Thymus (tissue), 14 donors: ENCODE measurements around the gene DNAJB14. TPM values are rescaled to one million over a fixed set of nuclear protein-coding genes. Genes with fewer than 3 reads are reported as not detected.

ENCODE experiments used
- DNase-seq, 9 donors: peaks; one replicate each; pipeline ENCODE4 v3.0.0-alpha.2; 2013; ENCODE audit warnings: low spot score in 9 of 9, low read depth in 6 of 9, missing footprints in 1 of 9
- H3K27ac ChIP-seq, 2 donors: one replicate each; pipeline ENCODE4 v1.5.1; 2013; ENCODE audit warnings: control low read depth in 1 of 2, low read depth in 1 of 2, low read length in 1 of 2, mild to moderate bottlenecking in 1 of 2, moderate library complexity in 1 of 2
- H3K27me3 ChIP-seq, 2 donors: one replicate each; pipeline ENCODE4 v1.5.1; 2013; ENCODE audit warnings: low read length in 1 of 2; ENCODE audit not compliant: control insufficient read depth in 2 of 2, insufficient read depth in 1 of 2
- H3K36me3 ChIP-seq, 2 donors: one replicate each; pipeline ENCODE4 v1.5.1; 2013; ENCODE audit warnings: low read length in 1 of 2, mild to moderate bottlenecking in 1 of 2, moderate library complexity in 1 of 2; ENCODE audit not compliant: control insufficient read depth in 2 of 2, insufficient read depth in 2 of 2
- H3K4me1 ChIP-seq, 2 donors: one replicate each; pipeline ENCODE4 v1.5.1; 2013; ENCODE audit warnings: low read length in 2 of 2; ENCODE audit not compliant: control insufficient read depth in 2 of 2, insufficient read depth in 2 of 2
- H3K4me3 ChIP-seq, 2 donors: one replicate each; pipeline ENCODE4 v1.5.1; 2013; ENCODE audit warnings: low read length in 2 of 2, control low read depth in 1 of 2, mild to moderate bottlenecking in 1 of 2
- H3K9me3 ChIP-seq, 2 donors: one replicate each; pipeline ENCODE4 v1.5.1; 2013; ENCODE audit warnings: low read length in 1 of 2, mild to moderate bottlenecking in 1 of 2; ENCODE audit not compliant: control insufficient read depth in 2 of 2, insufficient read depth in 1 of 2
- WGBS: extraction: QIAGEN DNeasy Blood & Tissue Kit; methylation state at CpG from one replicate; pipeline ENCODE4 v1.1.7; 2013; 5-methylcytosine and 5-hydroxymethylcytosine counted together
- long read RNA-seq, 10 donors: transcript quantifications; one replicate each; lab custom pipeline, GENCODE V29; 2026
- polyA plus RNA-seq: library from polyadenylated mRNA; stranded (reverse); fragments of 200-250 nt; gene quantifications from one replicate; pipeline ENCODE4 v1.2.3, GENCODE V29; 2013
- total RNA-seq: library from RNA; stranded (reverse); fragments of 120-200 nt; gene quantifications from one replicate; pipeline ENCODE4 v1.2.4, GENCODE V29; 2013
- donor health status: healthy.

Gene DNAJB14
- total RNA-seq (22.9 TPM), polyA plus RNA-seq (18.5 TPM)
- long read RNA-seq, donor 1, full-length matches to known transcripts, result 1 of 1 reads
- long read RNA-seq, donor 1, partial matches to known transcripts, result 0 of 1 reads
- long read RNA-seq, donor 1, other reads (novel, unspliced or antisense), result 0 of 1 reads
- long read RNA-seq, donor 2, result 0 reads
- long read RNA-seq, donor 3, full-length matches to known transcripts, result 10 of 10 reads
- long read RNA-seq, donor 3, partial matches to known transcripts, result 0 of 10 reads
- long read RNA-seq, donor 3, other reads (novel, unspliced or antisense), result 0 of 10 reads
- long read RNA-seq, donor 4, full-length matches to known transcripts, result 7 of 7 reads
- long read RNA-seq, donor 4, partial matches to known transcripts, result 0 of 7 reads
- long read RNA-seq, donor 4, other reads (novel, unspliced or antisense), result 0 of 7 reads
- long read RNA-seq, donor 5, full-length matches to known transcripts, result 7 of 7 reads
- long read RNA-seq, donor 5, partial matches to known transcripts, result 0 of 7 reads
- long read RNA-seq, donor 5, other reads (novel, unspliced or antisense), result 0 of 7 reads
- long read RNA-seq, donor 6, full-length matches to known transcripts, result 7 of 7 reads
- long read RNA-seq, donor 6, partial matches to known transcripts, result 0 of 7 reads
- long read RNA-seq, donor 6, other reads (novel, unspliced or antisense), result 0 of 7 reads
- long read RNA-seq, donor 7, full-length matches to known transcripts, result 13 of 13 reads
- long read RNA-seq, donor 7, partial matches to known transcripts, result 0 of 13 reads
- long read RNA-seq, donor 7, other reads (novel, unspliced or antisense), result 0 of 13 reads
- long read RNA-seq, donor 8, full-length matches to known transcripts, result 2 of 2 reads
- long read RNA-seq, donor 8, partial matches to known transcripts, result 0 of 2 reads
- long read RNA-seq, donor 8, other reads (novel, unspliced or antisense), result 0 of 2 reads
- long read RNA-seq, donor 9, full-length matches to known transcripts, result 6 of 6 reads
- long read RNA-seq, donor 9, partial matches to known transcripts, result 0 of 6 reads
- long read RNA-seq, donor 9, other reads (novel, unspliced or antisense), result 0 of 6 reads
- long read RNA-seq, donor 10, full-length matches to known transcripts, result 6 of 6 reads
- long read RNA-seq, donor 10, partial matches to known transcripts, result 0 of 6 reads
- long read RNA-seq, donor 10, other reads (novel, unspliced or antisense), result 0 of 6 reads

DNA sequence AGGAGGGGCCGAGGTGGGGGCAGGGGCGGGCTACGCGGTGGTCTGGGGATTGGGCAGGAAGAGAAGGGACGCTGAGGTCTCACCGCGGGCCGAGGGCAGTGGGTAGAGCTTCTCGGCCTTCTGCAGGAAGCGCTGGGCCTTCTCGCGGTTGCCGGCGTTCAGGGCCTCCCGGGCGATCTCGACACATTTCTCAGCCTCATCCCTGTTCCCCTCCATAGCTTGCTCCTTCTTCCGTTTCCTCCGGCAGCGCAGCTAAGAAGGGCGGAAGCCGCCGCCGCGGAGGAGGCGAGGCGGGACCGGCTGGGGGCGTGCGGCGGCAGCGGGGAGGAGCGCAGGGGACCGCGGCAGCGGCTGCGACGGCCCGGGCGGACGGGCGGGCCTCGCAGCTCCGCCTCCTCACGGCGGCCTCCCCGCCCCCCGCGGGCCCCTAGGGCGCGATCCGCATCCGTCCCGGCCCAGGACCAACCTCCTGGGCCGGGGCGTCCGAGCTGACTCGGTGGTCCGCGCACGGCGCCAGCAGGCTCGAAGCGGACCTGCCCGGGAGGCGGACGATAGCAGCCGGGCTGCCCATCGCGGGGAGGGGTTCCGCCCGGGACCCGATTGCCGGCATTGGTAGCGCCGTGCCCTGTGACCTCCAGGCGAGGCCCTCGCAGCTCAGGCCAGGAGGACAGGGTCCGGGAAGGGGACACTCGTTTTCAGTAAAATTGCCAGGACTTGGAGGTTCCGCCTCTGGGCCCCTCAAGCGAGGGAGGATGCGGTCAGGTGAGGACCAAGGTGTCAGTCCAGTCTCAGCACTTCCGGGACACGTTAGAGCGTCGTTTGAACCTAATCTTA lies at the start of gene DNAJB14:
Gene DNAJB14 (minus strand): TSS at position 263 of the 834 bp plus-strand sequence. CDS start 47 bp downstream, at position 216.
- no peaks in the 10 kb centered on the region for H3K9me3 ChIP-seq
- WGBS, result 5% methylated on average over 87 of the region's 87 CpGs
- peak; percentile 41 to 89 (median 60) for DNase-seq
- peaks cover 15 to 18% of the 10 kb centered on the region in 2 donors for H3K4me1 ChIP-seq
- H3K4me3 ChIP-seq, result peak within 1 kb of the TSS; percentile 75 to 94
- no peaks in the 10 kb centered on the region for H3K27me3 ChIP-seq
- peaks cover 0 to 11% of the 10 kb centered on the region in 2 donors for H3K36me3 ChIP-seq
- H3K27ac ChIP-seq, result peak within 1 kb of the TSS; percentile 87 to 97

DNA sequence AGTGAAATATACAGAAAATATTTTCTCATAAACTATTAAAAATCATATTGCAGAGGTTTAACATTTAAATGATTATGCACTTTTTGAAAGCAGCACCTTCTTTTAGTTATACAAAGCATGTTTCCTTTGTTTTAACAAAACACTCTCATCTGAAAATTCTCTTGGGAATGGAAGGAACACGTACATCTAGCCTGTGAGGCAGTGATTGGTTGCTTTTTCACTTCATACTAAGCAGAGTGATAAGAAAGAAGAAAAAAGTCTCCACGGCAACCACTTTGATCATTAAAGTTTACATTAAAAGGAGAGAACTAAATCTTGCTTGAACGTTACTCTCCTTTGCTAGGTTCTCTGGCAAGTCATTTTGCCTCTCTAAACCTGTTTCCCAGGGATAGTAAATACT lies 45.3 kb upstream of the DNAJB14 start:
- Histone ChIP-seq H3K27ac (no peak overlapping the region), H3K27me3 (no peaks in the 10 kb centered on the region), H3K4me1 (no peaks in the 10 kb centered on the region), H3K36me3 (no peaks in the 10 kb centered on the region), H3K9me3 (no peaks in the 10 kb centered on the region), H3K4me3 (no peak overlapping the region)
- WGBS, result 89% methylated on average over 3 of the region's 3 CpGs
- DNase-seq, result no peak

DNA sequence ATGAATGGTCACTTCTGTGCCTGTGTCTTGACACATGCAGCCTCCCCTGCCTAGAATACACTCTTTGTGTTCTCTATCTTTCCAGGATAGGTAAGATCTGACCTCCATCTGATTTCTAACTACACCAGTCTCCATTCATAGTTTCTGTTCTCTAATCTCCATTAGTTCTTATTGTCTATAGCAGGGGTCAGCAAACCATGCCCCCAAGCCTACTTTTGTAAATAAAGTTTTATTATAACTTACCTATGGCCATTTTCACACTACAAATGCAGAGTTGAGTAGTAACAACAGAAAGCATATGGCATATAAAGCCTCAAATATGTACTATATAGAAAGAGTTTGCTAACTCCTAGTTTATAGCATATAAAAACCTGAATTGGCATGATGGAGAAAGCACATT lies 41.3 kb upstream of the DNAJB14 start:
- DNase-seq, result no peak
- H3K9me3 ChIP-seq, result no peaks in the 10 kb centered on the region
- H3K4me3 ChIP-seq, result no peak overlapping the region
- H3K27ac ChIP-seq, result no peak overlapping the region
- no peaks in the 10 kb centered on the region for H3K27me3 ChIP-seq
- no peaks in the 10 kb centered on the region for H3K4me1 ChIP-seq
- no peaks in the 10 kb centered on the region for H3K36me3 ChIP-seq

DNA sequence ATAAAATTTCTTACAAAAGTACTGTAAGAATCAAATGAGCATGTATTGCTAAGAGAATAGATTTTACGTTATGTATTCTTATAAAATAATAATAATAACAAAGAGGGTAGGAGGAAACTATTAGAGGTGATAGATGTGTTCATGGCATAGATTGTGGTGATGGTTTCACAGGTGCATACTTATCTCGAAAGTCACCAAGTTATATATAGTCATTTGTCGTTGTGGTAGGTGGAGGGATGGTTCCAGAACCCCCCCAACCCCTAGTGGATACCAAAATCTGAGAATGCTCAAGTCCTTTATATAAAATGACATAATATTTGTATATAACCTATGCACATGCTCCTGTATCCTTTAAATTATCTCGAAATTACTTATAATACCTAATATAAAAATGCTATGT lies 40.4 kb upstream of the DNAJB14 start:
- H3K4me3 ChIP-seq, result no peak overlapping the region
- 94% methylated on average over 4 of the region's 4 CpGs for WGBS
- no peak for DNase-seq
- no peaks in the 10 kb centered on the region for H3K27me3 ChIP-seq
- H3K9me3 ChIP-seq, result no peaks in the 10 kb centered on the region
- no peak overlapping the region for H3K27ac ChIP-seq
- H3K36me3 ChIP-seq, result no peaks in the 10 kb centered on the region
- no peaks in the 10 kb centered on the region for H3K4me1 ChIP-seq

DNA sequence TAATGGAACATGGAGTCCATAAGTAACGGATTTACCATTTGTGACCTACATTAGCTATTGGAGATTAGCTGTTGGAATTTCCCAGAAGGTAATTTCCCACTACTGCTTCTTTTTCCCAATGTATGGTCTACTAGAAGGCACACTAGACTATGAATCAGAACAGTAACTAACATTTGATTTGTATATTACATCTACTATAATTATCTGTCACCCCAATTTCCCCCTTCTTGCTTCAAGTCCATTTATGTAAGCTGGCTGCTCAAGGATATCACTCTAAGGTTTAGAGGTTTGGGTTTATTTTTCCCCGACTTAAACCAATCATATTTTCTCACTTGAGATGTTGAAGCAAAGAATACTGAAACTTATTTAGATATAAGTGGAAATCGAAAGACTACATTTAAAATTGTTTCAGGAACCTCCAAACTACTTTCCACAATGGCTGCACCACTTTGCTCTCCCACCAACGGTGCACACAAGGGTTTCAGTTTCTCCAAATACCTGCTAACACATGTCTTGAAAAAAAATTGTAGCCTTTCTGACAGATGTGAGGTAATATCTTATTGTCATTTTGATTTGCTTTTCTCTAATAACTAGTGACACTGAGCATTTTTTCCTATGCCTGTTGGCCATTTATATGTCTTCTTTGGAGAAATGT lies 37.0 kb upstream of the DNAJB14 start:
- Histone ChIP-seq H3K27me3 (no peaks in the 10 kb centered on the region), H3K4me1 (no peaks in the 10 kb centered on the region), H3K27ac (no peak overlapping the region), H3K4me3 (no peak overlapping the region), H3K36me3 (no peaks in the 10 kb centered on the region), H3K9me3 (no peaks in the 10 kb centered on the region)
- WGBS, result 94% methylated on average over 4 of the region's 4 CpGs
- no peak for DNase-seq

DNA sequence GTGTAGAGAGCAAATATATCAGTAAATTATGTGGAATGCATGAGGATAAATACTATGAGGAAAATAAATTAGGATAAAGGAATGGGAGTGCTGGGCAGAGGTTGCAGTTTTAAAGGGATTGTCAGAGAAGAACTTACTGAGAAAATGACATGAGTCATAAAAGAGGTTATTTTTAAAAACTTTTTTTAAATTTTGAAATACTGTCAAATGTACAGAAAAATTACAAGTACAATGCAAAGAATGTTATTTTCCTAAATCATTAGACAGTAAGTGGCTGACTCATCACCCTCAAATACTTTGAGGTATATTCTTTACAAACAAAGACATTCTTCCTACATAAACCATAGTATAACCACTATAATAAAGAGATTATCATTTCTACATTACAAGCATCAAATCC lies 33.5 kb upstream of the DNAJB14 start:
- Histone ChIP-seq H3K4me1 (no peaks in the 10 kb centered on the region), H3K9me3 (no peaks in the 10 kb centered on the region), H3K27ac (no peak overlapping the region), H3K4me3 (no peak overlapping the region), H3K27me3 (no peaks in the 10 kb centered on the region), H3K36me3 (no peaks in the 10 kb centered on the region)
- DNase-seq, result no peak

DNA sequence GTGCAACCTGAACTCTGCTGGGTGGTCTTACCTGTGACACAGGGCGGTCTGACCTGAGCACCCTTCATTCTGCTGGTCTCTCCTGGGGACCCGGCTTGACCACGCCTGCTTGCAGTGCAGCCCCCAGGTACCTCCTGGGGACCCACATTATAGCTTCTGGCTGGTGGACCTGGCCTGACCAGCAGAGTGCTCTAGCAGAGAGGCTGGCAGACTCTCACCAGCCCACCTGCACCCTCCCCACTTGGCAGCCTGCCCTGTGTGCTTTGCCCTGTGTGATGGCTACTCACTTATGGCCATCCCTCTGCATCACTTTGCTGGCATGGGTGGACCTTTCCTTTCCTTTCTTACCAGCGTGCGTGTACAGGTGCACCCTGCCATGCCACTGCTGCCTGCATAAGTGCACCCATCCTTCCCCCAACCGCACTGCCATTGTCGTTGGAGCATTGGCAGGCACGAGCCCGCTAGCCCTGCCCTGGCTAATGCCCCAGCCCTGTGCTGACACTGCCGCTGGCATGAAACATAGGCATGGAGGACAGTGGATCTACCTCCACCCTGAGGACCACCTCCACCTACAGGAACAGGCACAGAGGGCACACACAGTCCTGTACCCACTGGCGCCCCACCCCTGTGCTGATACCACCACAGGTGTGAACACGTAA lies 25.2 kb upstream of the DNAJB14 start:
- H3K4me1 ChIP-seq, result no peaks in the 10 kb centered on the region
- no peak overlapping the region for H3K27ac ChIP-seq
- H3K36me3 ChIP-seq, result no peaks in the 10 kb centered on the region
- WGBS, result 99% methylated on average over 12 of the region's 12 CpGs
- H3K27me3 ChIP-seq, result no peaks in the 10 kb centered on the region
- H3K4me3 ChIP-seq, result no peak overlapping the region
- no peak for DNase-seq
- no peaks in the 10 kb centered on the region for H3K9me3 ChIP-seq

DNA sequence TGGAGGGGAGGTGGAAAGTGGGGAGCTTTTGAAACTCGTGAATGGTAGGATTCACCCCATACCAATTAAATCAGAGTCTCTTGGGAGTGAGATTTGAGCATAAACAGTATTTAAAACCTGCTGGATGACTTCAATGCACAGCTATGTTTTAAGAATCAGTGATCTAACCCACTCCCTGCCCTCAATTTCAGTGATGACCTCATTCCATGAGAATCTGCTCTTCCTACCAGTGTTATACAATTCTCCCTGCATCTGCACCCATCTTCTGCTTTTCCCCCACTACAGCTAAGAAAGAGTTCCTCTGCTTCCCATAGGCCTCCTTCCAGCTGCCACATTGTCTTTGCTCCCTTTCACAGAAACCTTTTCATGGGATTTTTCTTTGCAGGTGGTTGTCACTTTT lies 21.9 kb upstream of the DNAJB14 start:
- H3K36me3 ChIP-seq, result no peaks in the 10 kb centered on the region
- no peak for DNase-seq
- H3K4me3 ChIP-seq, result no peak overlapping the region
- H3K9me3 ChIP-seq, result no peaks in the 10 kb centered on the region
- WGBS, result 93% methylated on average over 1 of the region's 1 CpG
- no peaks in the 10 kb centered on the region for H3K27me3 ChIP-seq
- peaks cover 0 to 4% of the 10 kb centered on the region in 2 donors for H3K4me1 ChIP-seq
- no peak overlapping the region for H3K27ac ChIP-seq
